B cell (primary cell): ENCODE results near the gene NANS. TPM values are rescaled to one million over a fixed set of nuclear protein-coding genes. Genes with fewer than 3 reads are reported as not detected.
"Not testable (repeated sequence)": the region's sequence is repeated elsewhere in the genome, so short reads cannot be mapped to it uniquely, and the experiment has no call there.

ENCODE experiments used
- ATAC-seq: fragments of 200-7000 bp; cut with Tn5 transposase; one replicate; pipeline ENCODE4 v1.10.0; 2021; ENCODE audit warnings: low read depth, mild to moderate bottlenecking, moderate number of reproducible peaks, moderate library complexity
- CTCF ChIA-PET: fragments of 350-600 bp; sonication (Branson Sonifier 250); formaldehyde crosslinking; loops from one replicate; lab custom pipeline; 2021; ENCODE audit warnings: antibody characterized with exemption, inconsistent platforms; lab: Charles Lee
- POLR2A ChIA-PET: fragments of 350-600 bp; sonication (Branson Sonifier 250); formaldehyde crosslinking; loops from one replicate; lab custom pipeline; 2021; ENCODE audit warnings: antibody characterized with exemption; lab: Charles Lee
- DNase-seq: peaks from one replicate; pipeline ENCODE4 v3.0.0; 2013
- H2AFZ ChIP-seq: 2 replicates; pipeline ENCODE4 v1.6.1; 2012; ENCODE audit warnings: mild to moderate bottlenecking, low read depth, low read length; ENCODE audit not compliant: insufficient read depth, poor library complexity, severe bottlenecking
- H3K27ac ChIP-seq, 2 donors: 1 replicate in 1 of 2; 2 replicates in 1 of 2; pipeline ENCODE4 v1.5.1; 2012 to 2013; ENCODE audit warnings: low read length in 2 of 2, mild to moderate bottlenecking in 2 of 2, moderate library complexity in 1 of 2
- H3K27me3 ChIP-seq, 4 experiments: fragments of 200-600 bp in 1 of 4; sonication (generic) in 1 of 4; replicated peaks in 1 of 4; 1 replicate in 2 of 4; 2 replicates in 2 of 4; pipeline versions ENCODE4 v1.6.1 to v1.7.0; 2013 to 2016; ENCODE audit warnings: low read length in 3 of 4, mild to moderate bottlenecking in 2 of 4, mixed read lengths in 1 of 4, moderate library complexity in 1 of 4; ENCODE audit not compliant: insufficient read depth in 4 of 4, control insufficient read depth in 3 of 4; ENCODE audit errors: control extremely low read depth in 1 of 4
- H3K36me3 ChIP-seq, 2 experiments: replicated peaks in 1 of 2; 1 replicate in 1 of 2; 2 replicates in 1 of 2; pipeline versions ENCODE4 v1.6.1 to v1.7.1; 2013; ENCODE audit warnings: low read length in 1 of 2; ENCODE audit not compliant: insufficient read depth in 2 of 2, control insufficient read depth in 1 of 2; ENCODE audit errors: control extremely low read depth in 1 of 2, extremely low read depth in 1 of 2
- H3K4me1 ChIP-seq, 2 donors: fragments of 200-600 bp in 1 of 2; sonication (generic) in 1 of 2; 1 replicate in 1 of 2; 2 replicates in 1 of 2; pipeline versions ENCODE4 v1.5.1 to v1.6.1; 2013 to 2017; ENCODE audit warnings: low read length in 2 of 2; ENCODE audit not compliant: control insufficient read depth in 2 of 2, insufficient read depth in 2 of 2
- H3K4me2 ChIP-seq: replicated peaks from 2 replicates; pipeline ENCODE3; 2012; ENCODE audit warnings: mild to moderate bottlenecking, low read depth, low read length; ENCODE audit not compliant: poor library complexity, severe bottlenecking
- H3K4me3 ChIP-seq, 5 experiments: fragments of 200-600 bp in 1 of 5; sonication (generic) in 1 of 5; 1 replicate in 3 of 5; 2 replicates in 2 of 5; pipeline versions ENCODE4 v1.5.1 to v1.7.0; 2011 to 2016; ENCODE audit warnings: low read length in 4 of 5, mild to moderate bottlenecking in 4 of 5, low read depth in 2 of 5, control low read depth in 1 of 5, moderate library complexity in 1 of 5; ENCODE audit not compliant: insufficient read depth in 1 of 5; ENCODE audit errors: control extremely low read depth in 1 of 5, extremely low read depth in 1 of 5
- H3K79me2 ChIP-seq: fragments of 200-600 bp; sonication (generic); one replicate; pipeline ENCODE4 v1.6.0; 2016; ENCODE audit warnings: low read length; ENCODE audit not compliant: control insufficient read depth, insufficient read depth
- H3K9ac ChIP-seq: fragments of 200-600 bp; sonication (generic); 2 replicates; pipeline ENCODE4 v1.6.1; 2017; ENCODE audit warnings: mild to moderate bottlenecking, low read length, moderate library complexity
- H3K9me3 ChIP-seq, 3 donors: one replicate each; pipeline versions ENCODE4 v1.6.1 to v1.7.1; 2013; ENCODE audit warnings: low read length in 2 of 3; ENCODE audit not compliant: control insufficient read depth in 2 of 3, insufficient read depth in 1 of 3; ENCODE audit errors: control extremely low read depth in 1 of 3
- H4K20me1 ChIP-seq: 2 replicates; pipeline ENCODE4 v1.6.0; 2012; ENCODE audit warnings: mild to moderate bottlenecking, low read length; ENCODE audit not compliant: insufficient read depth, control insufficient read depth, poor library complexity, severe bottlenecking
- H3K27ac Mint-ChIP-seq: one replicate; pipeline ENCODE4 v1.8.0; 2021; ENCODE audit warnings: mixed read lengths
- H3K27me3 Mint-ChIP-seq: one replicate; pipeline ENCODE4 v1.8.0; 2021; ENCODE audit warnings: mixed read lengths
- H3K4me1 Mint-ChIP-seq: one replicate; pipeline ENCODE4 v1.8.0; 2021; ENCODE audit warnings: mixed read lengths
- H3K4me3 Mint-ChIP-seq: one replicate; pipeline ENCODE4 v1.8.0; 2021; ENCODE audit warnings: mixed read lengths
- H3K9me3 Mint-ChIP-seq: one replicate; pipeline ENCODE4 v1.8.0; 2022; ENCODE audit warnings: mixed read lengths; ENCODE audit not compliant: insufficient read depth
- CTCF ChIP-seq: fragments of 200-600 bp; IDR thresholded peaks from one replicate; pipeline ENCODE4 v1.8.0; 2022; ENCODE audit warnings: antibody characterized with exemption, mild to moderate bottlenecking
- EZH2 ChIP-seq: IDR thresholded peaks from 2 replicates; pipeline ENCODE4 v1.6.1; 2012; ENCODE audit warnings: borderline replicate concordance, low read depth, mild to moderate bottlenecking, moderate library complexity, low read length; ENCODE audit not compliant: insufficient read depth, poor library complexity, severe bottlenecking
- WGBS: methylation state at CpG from one replicate; pipeline ENCODE4 v1.1.5; 2013; ENCODE audit warnings: missing lambda C conversion rate; ENCODE audit not compliant: insufficient coverage; 5-methylcytosine and 5-hydroxymethylcytosine counted together
- intact Hi-C: fragments of 100-400 bp; cut with micrococcal nuclease; formaldehyde crosslinking; loops from one replicate; pipeline ENCODE4 v1.10.0; 2022
- polyA plus RNA-seq: library from polyadenylated mRNA; depleted of rRNA; stranded (reverse); fragments of >200 nt; gene quantifications from 2 replicates; pipeline ENCODE4 v1.2.3, GENCODE V29; 2012
- total RNA-seq, 2 donors: library from RNA; stranded (reverse); fragments of 120-200 nt in 1 of 2; gene quantifications; 1 replicate in 1 of 2; 2 replicates in 1 of 2; pipeline versions ENCODE4 v1.2.3 to v1.2.4, GENCODE V29; 2013 to 2022

The NANS gene
- total and polyA plus RNA-seq, 2 donors (not counting 1 experiment from before 2014, with no cell fraction given) = 14.2 to 14.9 TPM

GRCh38 chr9:98109052-98109451 lies 52.5 kb downstream of the NANS start:
- H3K9ac ChIP-seq = no peak overlapping the region
- POLR2A ChIA-PET = interaction anchor here (0.6 to 2.4 kb wide), 3 partner anchors 10 to 29 kb away, joined by 3 to 24 read pairs (median 6); partner anchors contain the start of gene TRIM14
- no peak overlapping the region for H2AFZ ChIP-seq

GRCh38 chr9:98117097-98117496 lies 60.6 kb downstream of the NANS start:
- DNase-seq, H3K4me2 ChIP-seq, H3K27me3 ChIP-seq, H3K27me3 Mint-ChIP-seq, H3K36me3 ChIP-seq, H2AFZ ChIP-seq, ATAC-seq, H3K9me3 Mint-ChIP-seq, H3K27ac Mint-ChIP-seq, H3K27ac ChIP-seq, H4K20me1 ChIP-seq, H3K9me3 ChIP-seq, H3K4me3 ChIP-seq, H3K4me3 Mint-ChIP-seq, H3K9ac ChIP-seq: not testable (repeated sequence)
- POLR2A ChIA-PET = interaction anchor here (2.2 to 4.6 kb wide), 2 partner anchors 8 to 61 kb away, joined by 6 to 24 read pairs; partner anchors contain the start of gene NANS
- peaks cover 45% of the 10 kb centered on the region for H3K4me1 Mint-ChIP-seq
- CTCF ChIA-PET = interaction anchor here (1.4 to 2.9 kb wide), 3 partner anchors 16 to 147 kb away, joined by 5 to 16 read pairs (median 16); partner anchors contain the start of gene TBC1D2
- WGBS = no CpG with 5 or more reads among the region's 6 CpGs
- Histone ChIP-seq H3K79me2 (peaks cover 11% of the 10 kb centered on the region), H3K4me1 (peaks cover 28 to 33% of the 10 kb centered on the region in 2 donors)
- intact Hi-C loops = loop anchor here (5.0 kb wide), 1 partner anchor 140 kb away; the partner anchor contains the start of gene TBC1D2

More at GRCh38 chr9:98109052-98109451, 52.5 kb downstream of the NANS start:
- Histone ChIP-seq H3K27me3 (no peaks in the 10 kb centered on the region), H3K9me3 (no peaks in the 10 kb centered on the region), H3K4me1 (peaks cover 54 to 59% of the 10 kb centered on the region in 2 donors), H3K36me3 (peaks cover 1 to 7% of the 10 kb centered on the region in 2 experiments), H3K4me2 (peak overlapping the region; percentile 45), H3K27ac (peak overlapping the region; percentile 87 to 91), H4K20me1 (no peaks in the 10 kb centered on the region), H3K79me2 (peaks cover 25% of the 10 kb centered on the region), H3K4me3 (no peak overlapping the region)
- Mint-ChIP-seq H3K9me3 (no peaks in the 10 kb centered on the region), H3K4me1 (peaks cover 56% of the 10 kb centered on the region), H3K27ac (peak overlapping the region; percentile 100), H3K27me3 (no peaks in the 10 kb centered on the region), H3K4me3 (peak overlapping the region; percentile 47)
- DNase-seq (no peak), ATAC-seq (peak; percentile 2)
- WGBS = no CpG with 5 or more reads among the region's 3 CpGs
- intact Hi-C loops = loop anchor here (2.0 to 10.0 kb wide), 4 partner anchors 20 to 1694 kb away; partner anchors contain the start of genes TRMO and ZNF367
- CTCF ChIA-PET = interaction anchor here (0.8 to 2.7 kb wide), 7 partner anchors 10 to 187 kb away, joined by 3 to 11 read pairs (median 5); partner anchors contain the start of genes TBC1D2, TRIM14 and TRMO
- TF ChIP-seq EZH2 (no peak), CTCF (no peak)
